Measurements from ENCODE around the gene CDH12. TPM values are rescaled to one million over a fixed set of nuclear protein-coding genes. Genes with fewer than 3 reads are reported as not detected.
"Not testable (repeated sequence)": the region's sequence is repeated elsewhere in the genome, so short reads cannot be mapped to it uniquely, and the experiment has no call there.

The CDH12 gene
- total RNA-seq, 2 donors from 2014 or later, result 0.14 to 1.0 TPM

- no peaks in the 10 kb centered on the region for H3K27me3 ChIP-seq (replicated peaks; ENCODE audit: insufficient read depth)
- DNase-seq (ENCODE audit: low spot score), result no peak
- no peak overlapping the region for H3K27ac ChIP-seq
- H3K4me3 ChIP-seq, result no peak overlapping the region
- H3K9me3 ChIP-seq, result no peaks in the 10 kb centered on the region
- H3K4me1 ChIP-seq (replicated peaks), result no peaks in the 10 kb centered on the region
- TF ChIP-seq CTCF (IDR thresholded peaks at IDR 0.05) (no peak), POLR2A (IDR thresholded peaks at IDR 0.05) (no peak), POLR2AphosphoS5 (IDR thresholded peaks at IDR 0.05) (no peak)
- H3K36me3 ChIP-seq, result no peaks in the 10 kb centered on the region
- intact Hi-C loops (cut with DNase I), result no loop called here
Measured at GRCh38 chr5:22036061-22036460, 817.1 kb downstream of the CDH12 start.

GRCh38 chr5:22033066-22033465 lies 820.1 kb downstream of the CDH12 start:
- no peaks in the 10 kb centered on the region for H3K4me1 ChIP-seq (replicated peaks)
- no peak for DNase-seq (ENCODE audit: low spot score)
- no peaks in the 10 kb centered on the region for H3K27me3 ChIP-seq (replicated peaks; ENCODE audit: insufficient read depth)
- H3K9me3 ChIP-seq, result no peaks in the 10 kb centered on the region
- 66% methylated on average over 2 of the region's 2 CpGs for WGBS
- TF ChIP-seq CTCF (IDR thresholded peaks at IDR 0.05), result no peak
- TF ChIP-seq POLR2AphosphoS5 (IDR thresholded peaks at IDR 0.05), result no peak
- no peak for TF ChIP-seq POLR2A (IDR thresholded peaks at IDR 0.05)
- intact Hi-C loops (cut with DNase I), result no loop called here
- no peak overlapping the region for H3K4me3 ChIP-seq
- H3K27ac ChIP-seq, result no peak overlapping the region
- no peaks in the 10 kb centered on the region for H3K36me3 ChIP-seq

GRCh38 chr5:22023784-22024183 lies 829.4 kb downstream of the CDH12 start:
- TF ChIP-seq CTCF (IDR thresholded peaks at IDR 0.05) (no peak), POLR2A (IDR thresholded peaks at IDR 0.05) (no peak), POLR2AphosphoS5 (IDR thresholded peaks at IDR 0.05) (no peak)
- Histone ChIP-seq H3K27me3 (replicated peaks; ENCODE audit: insufficient read depth) (no peaks in the 10 kb centered on the region), H3K9me3 (no peaks in the 10 kb centered on the region), H3K36me3 (no peaks in the 10 kb centered on the region), H3K4me1 (replicated peaks) (no peaks in the 10 kb centered on the region), H3K4me3 (no peak overlapping the region), H3K27ac (no peak overlapping the region)
- no peak for DNase-seq (ENCODE audit: low spot score)
- intact Hi-C loops (cut with DNase I), result no loop called here
- WGBS, result 92% methylated on average over 1 of the region's 1 CpG

- H3K27me3 ChIP-seq (replicated peaks; ENCODE audit: insufficient read depth); H3K4me1 ChIP-seq (replicated peaks); H3K4me3 ChIP-seq; H3K27ac ChIP-seq; H3K9me3 ChIP-seq; DNase-seq (ENCODE audit: low spot score); H3K36me3 ChIP-seq; intact Hi-C loops (cut with DNase I): not testable (repeated sequence)
- WGBS, result 43% methylated on average over 3 of the region's 3 CpGs
Measured at GRCh38 chr5:22012893-22013292, 840.3 kb downstream of the CDH12 start.

GRCh38 chr5:22010808-22011207 lies 842.3 kb downstream of the CDH12 start:
- H3K27ac ChIP-seq; H3K4me3 ChIP-seq; H3K36me3 ChIP-seq; DNase-seq (ENCODE audit: low spot score); H3K4me1 ChIP-seq (replicated peaks); intact Hi-C loops (cut with DNase I); H3K9me3 ChIP-seq; H3K27me3 ChIP-seq (replicated peaks; ENCODE audit: insufficient read depth): not testable (repeated sequence)
- WGBS, result 72% methylated on average over 4 of the region's 4 CpGs

GRCh38 chr5:22001097-22001496 lies 852.0 kb downstream of the CDH12 start:
- H3K4me1 ChIP-seq (replicated peaks); DNase-seq (ENCODE audit: low spot score); intact Hi-C loops (cut with DNase I); H3K27ac ChIP-seq; H3K9me3 ChIP-seq; H3K36me3 ChIP-seq; H3K27me3 ChIP-seq (replicated peaks; ENCODE audit: insufficient read depth); H3K4me3 ChIP-seq: not testable (repeated sequence)
- WGBS, result 90% methylated on average over 2 of the region's 2 CpGs

GRCh38 chr5:21985799-21986198 lies 867.3 kb downstream of the CDH12 start:
- H3K4me3 ChIP-seq; H3K27ac ChIP-seq; H3K9me3 ChIP-seq; H3K27me3 ChIP-seq (replicated peaks; ENCODE audit: insufficient read depth); DNase-seq (ENCODE audit: low spot score); H3K4me1 ChIP-seq (replicated peaks); H3K36me3 ChIP-seq; intact Hi-C loops (cut with DNase I): not testable (repeated sequence)
- WGBS, result 65% methylated on average over 1 of the region's 1 CpG

GRCh38 chr5:21951571-21951970 lies 901.6 kb downstream of the CDH12 start:
- H3K36me3 ChIP-seq; H3K4me1 ChIP-seq (replicated peaks); DNase-seq (ENCODE audit: low spot score); H3K27ac ChIP-seq; H3K27me3 ChIP-seq (replicated peaks; ENCODE audit: insufficient read depth); H3K9me3 ChIP-seq; H3K4me3 ChIP-seq; intact Hi-C loops (cut with DNase I): not testable (repeated sequence)
- 67% methylated on average over 1 of the region's 1 CpG for WGBS
